HepG2 (cell line): ENCODE measurements around the gene MDM4. TPM values are rescaled to one million over a fixed set of nuclear protein-coding genes. Genes with fewer than 3 reads are reported as not detected.
A peak's percentile ranks its signal among the peaks of the same experiment; 100 is the strongest.

Experiments used
- CENPX ChIP-seq: sonication (generic); formaldehyde crosslinking; IDR thresholded peaks from 2 replicates; pipeline ENCODE4 v1.9.0; 2021; ENCODE audit warnings: mild to moderate bottlenecking, missing genetic modification reagents, moderate library complexity
- GTF3A ChIP-seq: sonication (generic); formaldehyde crosslinking; conservative IDR thresholded peaks from 2 replicates; pipeline ENCODE4 v1.4.0; 2020; ENCODE audit warnings: mild to moderate bottlenecking, missing genetic modification reagents
- POLR2G ChIP-seq: fragments of 200-400 bp; formaldehyde crosslinking; IDR thresholded peaks from 2 replicates; pipeline ENCODE4 v1.6.1; 2018; ENCODE audit warnings: mild to moderate bottlenecking, low read depth, low read length, moderate library complexity
- RFXANK ChIP-seq: IDR thresholded peaks from 2 replicates; pipeline ENCODE4 v1.6.1; 2016
- TARDBP ChIP-seq: sonication (generic); formaldehyde crosslinking; IDR thresholded peaks from 2 replicates; pipeline ENCODE4 v1.8.0; 2022; ENCODE audit warnings: mild to moderate bottlenecking, missing genetic modification reagents
- ZFAT ChIP-seq: sonication (generic); formaldehyde crosslinking; conservative IDR thresholded peaks from 2 replicates; pipeline ENCODE4 v1.8.1; 2023; ENCODE audit warnings: missing genetic modification reagents, inconsistent platforms
- ZMYM4 ChIP-seq: sonication (generic); formaldehyde crosslinking; IDR thresholded peaks from 2 replicates; pipeline ENCODE4 v1.8.1; 2023; ENCODE audit warnings: mild to moderate bottlenecking, missing genetic modification reagents
- ZNF264 ChIP-seq: sonication (generic); formaldehyde crosslinking; IDR thresholded peaks from 2 replicates; pipeline ENCODE4 v1.4.0; 2020; ENCODE audit warnings: missing genetic modification reagents
- ZNF431 ChIP-seq: sonication (generic); formaldehyde crosslinking; IDR thresholded peaks from 2 replicates; pipeline ENCODE4 v1.9.0; 2022; ENCODE audit warnings: missing genetic modification reagents, low read depth, mild to moderate bottlenecking, borderline replicate concordance
- ZNF569 ChIP-seq: sonication (generic); formaldehyde crosslinking; IDR thresholded peaks from 2 replicates; pipeline ENCODE4 v1.5.0; 2020; ENCODE audit warnings: mild to moderate bottlenecking, missing genetic modification reagents, moderate library complexity, borderline replicate concordance
- ZNF644 ChIP-seq: IDR thresholded peaks from 2 replicates; pipeline ENCODE4 v1.6.1; 2016; ENCODE audit warnings: low read depth
- ZNF670 ChIP-seq: sonication (generic); formaldehyde crosslinking; IDR thresholded peaks from 2 replicates; pipeline ENCODE4 v1.8.0; 2022; ENCODE audit warnings: mild to moderate bottlenecking, missing genetic modification reagents, borderline replicate concordance
- ZNF720 ChIP-seq: sonication (generic); formaldehyde crosslinking; IDR thresholded peaks from 2 replicates; pipeline ENCODE4 v1.4.0; 2020; ENCODE audit warnings: missing genetic modification reagents
- ZNF747 ChIP-seq: sonication (generic); formaldehyde crosslinking; IDR thresholded peaks from 2 replicates; pipeline ENCODE4 v1.8.1; 2023; ENCODE audit warnings: missing genetic modification reagents, mild to moderate bottlenecking, borderline replicate concordance
- polyA plus RNA-seq, 8 experiments: library from polyadenylated mRNA; depleted of rRNA in 3 of 8; stranded (reverse) in 7 of 8; unstranded in 1 of 8; fragments of >200 nt; fragmentation: Illumina TruSeq in 4 of 8; extraction: Trizol in 4 of 8; gene quantifications; 2 replicates each; pipeline versions ENCODE4 v1.2.1 to v1.2.3, GENCODE V29; 2011 to 2016; ENCODE audit warnings: low read depth in 4 of 8, missing spikeins in 1 of 8, mixed read lengths in 1 of 8; ENCODE audit not compliant: insufficient read depth in 1 of 8
- total RNA-seq, 5 experiments: library from RNA; depleted of rRNA; stranded (reverse); fragments of >200 nt; fragmentation: Illumina TruSeq; extraction: Trizol; gene quantifications; 2 replicates each; pipeline ENCODE4 v1.2.3, GENCODE V29; 2016; ENCODE audit warnings: low read depth in 1 of 5
- TF ChIP-seq, protein P1 (sequence below): IDR thresholded peaks from 2 replicates; pipeline ENCODE4 v1.6.1; 2012; ENCODE audit warnings: low read depth, low read length, improper control_type of control experiment
- TF ChIP-seq, protein P2 (sequence below): sonication (generic); formaldehyde crosslinking; IDR thresholded peaks from 2 replicates; pipeline ENCODE4 v1.9.0; 2021; ENCODE audit warnings: missing genetic modification reagents, mild to moderate bottlenecking, borderline replicate concordance
- TF ChIP-seq, protein P3 (sequence below): sonication (generic); formaldehyde crosslinking; IDR thresholded peaks from 2 replicates; pipeline ENCODE4 v1.5.1; 2020; ENCODE audit warnings: mild to moderate bottlenecking, missing genetic modification reagents, moderate library complexity
- TF ChIP-seq, protein P4 (sequence below): sonication (generic); formaldehyde crosslinking; IDR thresholded peaks from 2 replicates; pipeline ENCODE4 v1.8.1; 2022; ENCODE audit warnings: mild to moderate bottlenecking, missing genetic modification reagents
- TF ChIP-seq, protein P5 (sequence below): sonication (generic); formaldehyde crosslinking; IDR thresholded peaks from 2 replicates; pipeline ENCODE4 v1.5.0; 2020; ENCODE audit warnings: mild to moderate bottlenecking, missing genetic modification reagents

The MDM4 gene
- total and polyA plus RNA-seq, 2 of the 13 experiments (the other 11 are each of a cell fraction or from before 2014, with no cell fraction given), result 14.9 to 19.0 TPM

DNA sequence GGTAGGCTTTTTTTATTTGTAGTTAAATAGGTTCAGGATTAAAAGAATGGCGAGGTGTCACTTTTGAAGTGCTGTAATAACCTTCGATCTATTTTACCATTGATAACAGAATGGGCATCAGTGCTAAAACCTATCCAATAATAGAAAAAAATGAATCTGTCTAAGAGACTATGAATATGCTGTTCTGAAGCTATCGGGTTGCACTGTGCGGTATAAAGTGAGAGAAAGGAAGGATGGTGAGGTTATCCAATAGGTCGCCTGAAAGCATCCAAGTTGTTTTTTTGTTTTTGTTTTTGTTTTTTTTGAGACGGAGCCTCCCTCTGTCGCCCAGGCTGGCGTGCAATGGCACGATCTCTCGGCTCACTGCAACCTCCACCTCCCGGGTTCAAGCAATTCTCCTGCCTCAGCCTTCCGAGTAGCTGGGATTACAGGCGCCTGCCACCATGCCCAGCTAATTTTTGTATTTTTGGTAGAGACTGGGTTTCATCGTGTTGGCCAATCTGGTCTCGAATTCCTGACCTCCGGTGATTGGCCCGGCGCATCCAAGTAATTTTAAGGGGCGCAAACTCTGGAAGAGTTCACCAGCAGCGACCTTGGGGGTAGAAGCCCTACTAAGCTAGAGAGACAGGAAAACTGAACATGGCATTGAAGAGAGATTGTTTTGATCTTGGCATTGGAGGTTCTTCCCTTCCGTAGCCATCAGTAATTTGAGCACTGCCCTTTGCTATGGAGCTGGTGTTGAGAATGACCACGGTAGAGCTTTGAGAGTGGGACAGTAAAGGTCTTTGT is 8.7 kb upstream of the MDM4 start (continued):
- TF ChIP-seq ZNF670 (no peak), ZNF720 (CRISPR knock-in tag) (no peak), GTF3A (CRISPR knock-in tag) (no peak), TARDBP (CRISPR knock-in tag) (no peak), CENPX (CRISPR knock-in tag) (no peak), ZMYM4 (CRISPR knock-in tag) (no peak), ZNF569 (CRISPR knock-in tag) (no peak), ZNF644 (0 out of 2 replicates have a peak, but pooled peaks have one; percentile 1), ZNF431 (CRISPR knock-in tag) (no peak), POLR2G (peak; percentile 57; the same call in 1 of the 2 replicates), ZFAT (CRISPR knock-in tag) (no peak), ZNF747 (CRISPR knock-in tag) (no peak), RFXANK (no peak), ZNF264 (peak; percentile 90; the same call in 1 of the 2 replicates)
- TF ChIP-seq, protein P1, sequence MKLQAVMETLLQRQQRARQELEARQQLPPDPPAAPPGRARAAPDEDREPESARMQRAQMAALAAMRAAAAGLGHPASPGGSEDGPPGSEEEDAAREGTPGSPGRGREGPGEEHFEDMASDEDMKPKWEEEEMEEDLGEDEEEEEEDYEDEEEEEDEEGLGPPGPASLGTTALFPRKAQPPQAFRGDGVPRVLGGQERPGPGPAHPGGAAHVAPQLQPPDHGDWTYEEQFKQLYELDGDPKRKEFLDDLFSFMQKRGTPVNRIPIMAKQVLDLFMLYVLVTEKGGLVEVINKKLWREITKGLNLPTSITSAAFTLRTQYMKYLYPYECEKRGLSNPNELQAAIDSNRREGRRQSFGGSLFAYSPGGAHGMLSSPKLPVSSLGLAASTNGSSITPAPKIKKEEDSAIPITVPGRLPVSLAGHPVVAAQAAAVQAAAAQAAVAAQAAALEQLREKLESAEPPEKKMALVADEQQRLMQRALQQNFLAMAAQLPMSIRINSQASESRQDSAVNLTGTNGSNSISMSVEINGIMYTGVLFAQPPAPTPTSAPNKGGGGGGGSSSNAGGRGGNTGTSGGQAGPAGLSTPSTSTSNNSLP, result 0 out of 2 replicates have a peak, but pooled peaks have one; percentile 11
- TF ChIP-seq, protein P2, sequence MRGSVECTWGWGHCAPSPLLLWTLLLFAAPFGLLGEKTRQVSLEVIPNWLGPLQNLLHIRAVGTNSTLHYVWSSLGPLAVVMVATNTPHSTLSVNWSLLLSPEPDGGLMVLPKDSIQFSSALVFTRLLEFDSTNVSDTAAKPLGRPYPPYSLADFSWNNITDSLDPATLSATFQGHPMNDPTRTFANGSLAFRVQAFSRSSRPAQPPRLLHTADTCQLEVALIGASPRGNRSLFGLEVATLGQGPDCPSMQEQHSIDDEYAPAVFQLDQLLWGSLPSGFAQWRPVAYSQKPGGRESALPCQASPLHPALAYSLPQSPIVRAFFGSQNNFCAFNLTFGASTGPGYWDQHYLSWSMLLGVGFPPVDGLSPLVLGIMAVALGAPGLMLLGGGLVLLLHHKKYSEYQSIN (CRISPR knock-in tag), result no peak
- TF ChIP-seq, protein P3, sequence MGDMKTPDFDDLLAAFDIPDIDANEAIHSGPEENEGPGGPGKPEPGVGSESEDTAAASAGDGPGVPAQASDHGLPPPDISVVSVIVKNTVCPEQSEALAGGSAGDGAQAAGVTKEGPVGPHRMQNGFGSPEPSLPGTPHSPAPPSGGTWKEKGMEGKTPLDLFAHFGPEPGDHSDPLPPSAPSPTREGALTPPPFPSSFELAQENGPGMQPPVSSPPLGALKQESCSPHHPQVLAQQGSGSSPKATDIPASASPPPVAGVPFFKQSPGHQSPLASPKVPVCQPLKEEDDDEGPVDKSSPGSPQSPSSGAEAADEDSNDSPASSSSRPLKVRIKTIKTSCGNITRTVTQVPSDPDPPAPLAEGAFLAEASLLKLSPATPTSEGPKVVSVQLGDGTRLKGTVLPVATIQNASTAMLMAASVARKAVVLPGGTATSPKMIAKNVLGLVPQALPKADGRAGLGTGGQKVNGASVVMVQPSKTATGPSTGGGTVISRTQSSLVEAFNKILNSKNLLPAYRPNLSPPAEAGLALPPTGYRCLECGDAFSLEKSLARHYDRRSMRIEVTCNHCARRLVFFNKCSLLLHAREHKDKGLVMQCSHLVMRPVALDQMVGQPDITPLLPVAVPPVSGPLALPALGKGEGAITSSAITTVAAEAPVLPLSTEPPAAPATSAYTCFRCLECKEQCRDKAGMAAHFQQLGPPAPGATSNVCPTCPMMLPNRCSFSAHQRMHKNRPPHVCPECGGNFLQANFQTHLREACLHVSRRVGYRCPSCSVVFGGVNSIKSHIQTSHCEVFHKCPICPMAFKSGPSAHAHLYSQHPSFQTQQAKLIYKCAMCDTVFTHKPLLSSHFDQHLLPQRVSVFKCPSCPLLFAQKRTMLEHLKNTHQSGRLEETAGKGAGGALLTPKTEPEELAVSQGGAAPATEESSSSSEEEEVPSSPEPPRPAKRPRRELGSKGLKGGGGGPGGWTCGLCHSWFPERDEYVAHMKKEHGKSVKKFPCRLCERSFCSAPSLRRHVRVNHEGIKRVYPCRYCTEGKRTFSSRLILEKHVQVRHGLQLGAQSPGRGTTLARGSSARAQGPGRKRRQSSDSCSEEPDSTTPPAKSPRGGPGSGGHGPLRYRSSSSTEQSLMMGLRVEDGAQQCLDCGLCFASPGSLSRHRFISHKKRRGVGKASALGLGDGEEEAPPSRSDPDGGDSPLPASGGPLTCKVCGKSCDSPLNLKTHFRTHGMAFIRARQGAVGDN (CRISPR knock-in tag), result no peak
- TF ChIP-seq, protein P4, sequence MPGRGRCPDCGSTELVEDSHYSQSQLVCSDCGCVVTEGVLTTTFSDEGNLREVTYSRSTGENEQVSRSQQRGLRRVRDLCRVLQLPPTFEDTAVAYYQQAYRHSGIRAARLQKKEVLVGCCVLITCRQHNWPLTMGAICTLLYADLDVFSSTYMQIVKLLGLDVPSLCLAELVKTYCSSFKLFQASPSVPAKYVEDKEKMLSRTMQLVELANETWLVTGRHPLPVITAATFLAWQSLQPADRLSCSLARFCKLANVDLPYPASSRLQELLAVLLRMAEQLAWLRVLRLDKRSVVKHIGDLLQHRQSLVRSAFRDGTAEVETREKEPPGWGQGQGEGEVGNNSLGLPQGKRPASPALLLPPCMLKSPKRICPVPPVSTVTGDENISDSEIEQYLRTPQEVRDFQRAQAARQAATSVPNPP (CRISPR knock-in tag), result no peak
- TF ChIP-seq, protein P5, sequence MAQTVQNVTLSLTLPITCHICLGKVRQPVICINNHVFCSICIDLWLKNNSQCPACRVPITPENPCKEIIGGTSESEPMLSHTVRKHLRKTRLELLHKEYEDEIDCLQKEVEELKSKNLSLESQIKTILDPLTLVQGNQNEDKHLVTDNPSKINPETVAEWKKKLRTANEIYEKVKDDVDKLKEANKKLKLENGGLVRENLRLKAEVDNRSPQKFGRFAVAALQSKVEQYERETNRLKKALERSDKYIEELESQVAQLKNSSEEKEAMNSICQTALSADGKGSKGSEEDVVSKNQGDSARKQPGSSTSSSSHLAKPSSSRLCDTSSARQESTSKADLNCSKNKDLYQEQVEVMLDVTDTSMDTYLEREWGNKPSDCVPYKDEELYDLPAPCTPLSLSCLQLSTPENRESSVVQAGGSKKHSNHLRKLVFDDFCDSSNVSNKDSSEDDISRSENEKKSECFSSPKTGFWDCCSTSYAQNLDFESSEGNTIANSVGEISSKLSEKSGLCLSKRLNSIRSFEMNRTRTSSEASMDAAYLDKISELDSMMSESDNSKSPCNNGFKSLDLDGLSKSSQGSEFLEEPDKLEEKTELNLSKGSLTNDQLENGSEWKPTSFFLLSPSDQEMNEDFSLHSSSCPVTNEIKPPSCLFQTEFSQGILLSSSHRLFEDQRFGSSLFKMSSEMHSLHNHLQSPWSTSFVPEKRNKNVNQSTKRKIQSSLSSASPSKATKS (CRISPR knock-in tag), result no peak
